Activated CD8-positive, alpha-beta memory T cell treated with anti-CD3 and anti-CD28 coated beads for 48 hours (primary cell): ENCODE data around the gene NSUN5.
A peak's percentile ranks its signal among the peaks of the same experiment; 100 is the strongest.
"Not testable (repeated sequence)": the region's sequence is repeated elsewhere in the genome, so short reads cannot be mapped to it uniquely, and the experiment has no call there.

ENCODE experiments used
- DNase-seq, 3 experiments: peaks; one replicate each; pipeline ENCODE4 v3.0.0-alpha.2; 2020; ENCODE audit warnings: low read depth in 2 of 3, low spot score in 2 of 3

Gene NSUN5

DNA sequence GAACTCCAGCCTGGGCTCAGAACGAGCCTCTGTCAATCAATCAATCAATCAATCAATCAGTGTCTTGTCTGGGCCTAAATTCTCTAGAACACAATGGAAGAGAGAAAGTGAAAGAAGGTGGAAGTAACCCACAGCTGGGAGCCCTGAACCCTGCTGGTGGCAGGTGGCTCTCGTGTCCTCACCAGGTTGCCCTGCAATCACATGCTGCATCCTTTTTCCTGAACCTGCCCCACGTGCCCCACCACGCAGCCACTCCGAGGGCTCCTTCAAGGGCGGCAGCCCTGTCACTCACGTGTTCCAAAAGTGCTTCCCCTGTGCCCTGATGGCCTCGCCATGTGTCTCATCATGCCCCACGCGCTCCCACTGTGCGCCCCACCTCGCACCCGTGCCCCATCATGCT lies 18.8 kb upstream of the NSUN5 start:
- not testable (repeated sequence) for DNase-seq

- DNase-seq = not testable (repeated sequence)
These were observed 16.8 kb upstream of the NSUN5 start for GRCh38 chr7:73325424-73325823.

GRCh38 chr7:73324081-73324845 lies 15.6 kb upstream of the NSUN5 start:
- DNase-seq = peak in 1 of 3 experiments; percentile 36

DNA sequence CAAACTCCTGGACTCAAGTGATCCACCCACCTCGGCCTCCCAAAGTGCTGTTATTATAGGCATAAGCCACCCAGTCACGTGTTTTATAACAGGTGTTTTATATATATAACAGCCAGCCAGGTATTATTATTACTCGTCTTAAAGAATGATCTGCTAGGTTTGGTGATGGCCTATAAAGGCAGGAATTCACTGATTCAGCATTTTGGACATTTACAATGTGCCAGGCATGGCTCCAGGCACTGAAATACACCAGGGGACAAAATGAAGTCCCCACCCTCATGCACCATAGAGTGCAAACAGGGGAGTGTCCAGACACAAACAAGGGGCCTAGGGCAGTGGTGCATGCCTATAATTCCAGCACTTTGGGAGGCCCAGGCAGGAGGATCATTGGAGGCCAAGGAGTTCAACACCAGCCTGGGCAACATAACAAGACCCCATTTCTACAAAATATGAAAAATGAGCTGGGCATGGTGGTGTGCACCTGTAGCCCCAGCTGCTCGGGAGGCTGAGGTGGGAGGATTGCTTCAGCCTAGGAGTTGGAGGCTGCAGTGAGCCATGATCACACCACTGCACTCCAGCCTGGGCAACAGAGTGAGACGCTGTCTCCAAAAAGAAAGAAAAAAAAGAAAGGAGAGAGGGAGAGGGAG lies 14.9 kb upstream of the NSUN5 start:
- not testable (repeated sequence) for DNase-seq

DNA sequence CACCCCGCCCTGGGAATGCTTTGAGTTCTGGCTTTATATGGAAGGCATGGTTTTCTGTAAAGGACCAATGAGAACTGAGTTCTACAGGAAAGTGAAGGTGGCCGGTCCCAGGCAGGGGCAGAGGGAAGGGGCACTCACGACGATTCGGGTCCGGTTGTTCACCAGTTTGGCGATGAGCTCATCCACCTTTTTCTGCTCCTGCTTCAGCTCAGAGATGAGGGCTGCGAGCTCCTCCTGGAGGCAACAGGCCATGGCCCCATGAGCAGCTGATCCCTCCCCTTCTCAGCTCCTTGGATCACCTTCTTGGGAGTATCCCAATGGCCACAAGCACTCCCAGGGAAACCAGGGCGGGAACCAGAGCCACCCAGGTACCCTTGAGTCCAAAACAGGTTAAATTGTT lies 11.4 kb upstream of the NSUN5 start:
- not testable (repeated sequence) for DNase-seq

DNA sequence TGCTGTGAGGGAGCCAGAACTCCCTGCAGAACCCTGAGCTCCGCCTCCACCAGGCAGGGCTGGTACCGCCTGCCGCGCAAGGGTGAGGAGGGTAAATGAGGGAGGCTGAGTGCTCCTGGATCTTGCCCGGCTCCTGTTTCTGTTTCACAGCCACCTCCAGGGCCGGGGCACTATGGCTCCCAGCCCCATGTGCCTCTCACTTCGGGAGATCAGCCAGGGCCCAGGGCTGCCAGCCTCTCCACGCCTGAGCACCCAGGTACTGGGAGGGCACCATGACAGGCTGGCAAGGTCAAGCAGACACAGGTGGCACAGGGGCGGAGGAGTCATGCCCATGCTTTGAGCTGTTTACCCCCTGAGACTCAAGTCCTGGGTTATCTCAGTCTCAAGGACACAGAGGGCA lies 10.9 kb upstream of the NSUN5 start:
- not testable (repeated sequence) for DNase-seq

- DNase-seq = not testable (repeated sequence)
These were observed 10.1 kb upstream of the NSUN5 start for GRCh38 chr7:73318656-73319204.

- DNase-seq = no peak
These were observed 7.9 kb upstream of the NSUN5 start for GRCh38 chr7:73316521-73316920.

DNA sequence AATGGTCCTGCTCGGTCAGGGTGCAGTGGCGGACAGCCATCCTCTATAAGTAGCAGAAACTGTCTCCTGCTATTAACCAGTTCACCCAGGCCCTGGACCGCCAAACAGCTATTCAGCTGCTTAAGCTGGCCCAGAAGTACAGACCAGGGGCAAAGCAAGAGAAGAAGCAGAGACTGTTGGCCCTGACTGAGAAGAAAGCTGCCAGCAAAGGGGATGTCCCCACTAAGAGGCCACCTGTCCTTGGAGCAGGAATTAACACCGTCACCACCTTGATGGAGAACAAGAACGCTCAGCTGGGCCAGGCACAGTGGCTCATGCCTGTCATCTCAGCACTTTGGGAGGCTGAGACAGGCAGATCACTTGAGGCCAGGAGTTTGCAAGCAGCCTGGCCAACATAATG lies 5.6 kb upstream of the NSUN5 start:
- DNase-seq = no peak

DNA sequence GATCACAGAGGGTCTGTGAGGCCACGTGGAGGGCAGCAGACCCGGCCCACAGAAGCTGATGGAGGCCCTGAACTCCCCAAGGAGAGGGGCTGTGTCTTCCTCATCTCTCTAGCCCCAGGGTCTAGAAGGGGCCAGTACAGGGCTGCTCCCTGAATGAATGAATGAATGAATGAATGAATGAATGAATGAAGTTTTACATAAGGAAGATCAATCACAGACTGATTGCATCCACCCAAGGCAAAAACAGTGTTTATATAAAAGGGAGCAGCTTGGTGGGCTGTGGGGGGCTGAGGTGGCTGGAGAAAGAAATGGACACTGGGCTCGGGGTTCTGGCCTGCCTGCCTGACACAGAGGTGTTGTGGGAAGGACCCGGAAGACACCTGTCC lies 4.9 kb upstream of the NSUN5 start:
- no peak for DNase-seq

DNA sequence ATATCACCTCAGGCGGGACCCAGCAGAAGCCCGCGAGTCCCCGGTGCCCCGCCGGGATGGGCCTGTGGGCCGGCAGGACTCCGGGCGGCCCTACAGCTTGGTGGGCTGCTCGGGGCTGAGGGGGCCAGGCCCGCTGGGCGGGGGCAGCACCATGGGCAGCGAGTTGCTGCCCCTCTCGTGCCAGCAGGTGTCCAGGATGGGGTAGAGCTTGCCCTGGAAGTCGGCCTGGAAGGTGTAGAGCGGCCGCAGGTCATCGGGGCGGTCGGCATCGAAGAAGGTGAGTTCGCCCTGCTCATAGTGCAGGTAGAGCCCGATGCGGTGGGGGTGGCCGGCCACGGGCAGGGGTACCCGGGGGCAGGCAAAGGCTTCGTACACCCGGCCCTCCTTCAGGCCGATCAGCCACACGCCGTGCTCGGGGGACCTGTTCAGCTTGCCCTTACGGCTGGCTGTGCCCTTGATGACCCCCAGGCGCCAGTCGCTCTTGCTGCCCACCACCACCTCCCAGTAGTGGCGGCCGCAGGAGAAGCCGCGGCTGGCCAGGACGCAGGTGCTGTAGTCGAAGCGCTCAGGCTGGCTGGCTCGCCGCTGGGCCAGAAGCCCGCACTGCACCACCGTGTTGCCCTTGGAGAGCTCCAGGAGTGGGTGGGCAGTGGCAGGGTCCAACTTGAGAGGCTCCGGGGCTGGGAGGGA lies 4.3 kb upstream of the NSUN5 start:
- no peak for DNase-seq

DNA sequence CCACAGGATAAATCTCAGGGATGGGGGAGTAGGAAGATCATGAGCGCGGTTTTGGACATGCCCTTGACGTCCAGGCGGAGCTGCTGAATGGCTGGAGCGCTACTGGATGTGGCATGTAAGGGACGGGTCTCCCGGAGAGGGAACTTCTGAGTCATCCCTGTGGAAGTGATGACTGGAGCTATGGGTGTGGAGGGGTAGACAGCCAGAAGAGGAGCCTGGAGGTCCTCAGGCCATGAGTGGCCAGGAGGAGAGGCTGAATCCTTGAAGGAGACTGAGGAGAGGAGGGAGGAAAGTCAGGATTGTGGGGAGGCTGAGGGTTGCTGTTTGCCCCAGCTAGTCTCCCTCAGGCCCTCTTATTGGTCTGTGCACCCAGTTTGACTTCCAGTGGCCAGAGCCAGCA lies 2.8 kb upstream of the NSUN5 start:
- DNase-seq = not testable (repeated sequence)

- DNase-seq = no peak
These were observed 457 bp downstream of the NSUN5 start for GRCh38 chr7:73308074-73308664.

GRCh38 chr7:73307436-73307835 lies 1.2 kb downstream of the NSUN5 start:
- no peak for DNase-seq

DNA sequence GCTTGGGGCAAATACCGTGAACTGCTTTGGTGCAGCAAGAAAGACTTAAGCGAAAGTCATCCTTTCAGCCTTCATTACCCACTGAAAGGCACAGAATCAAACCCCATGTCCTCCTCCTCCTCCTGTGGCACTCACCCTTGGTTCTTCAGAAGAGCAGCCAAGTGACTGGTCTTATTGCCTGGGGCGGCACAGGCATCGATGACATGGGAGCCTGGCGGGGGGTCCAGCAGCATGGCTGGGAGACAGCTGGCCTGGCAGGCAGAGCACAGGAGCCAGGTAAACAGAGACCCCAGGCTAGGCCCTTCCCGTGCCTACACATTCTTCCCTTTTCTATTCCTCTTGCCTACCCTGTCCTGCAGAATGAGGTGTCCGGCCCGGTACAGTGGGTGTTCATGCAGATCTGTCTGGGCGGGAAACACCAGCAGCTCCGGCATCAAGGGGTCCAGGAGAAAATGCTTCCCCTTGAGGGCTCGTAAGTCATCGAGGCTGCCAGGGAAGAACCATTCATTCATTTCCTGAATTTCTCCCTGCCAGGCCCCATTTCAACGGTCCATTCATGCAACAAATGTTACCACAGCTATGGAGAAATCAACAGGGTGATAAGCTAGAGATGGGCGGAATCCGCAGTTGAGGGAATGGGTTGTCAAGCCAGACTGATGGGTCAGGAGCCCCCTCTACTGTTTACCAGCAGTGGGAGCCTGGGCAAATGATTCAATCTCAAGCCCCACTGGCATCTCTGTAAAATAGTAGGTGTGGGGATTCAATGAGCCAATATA lies 3.8 kb downstream of the NSUN5 start:
- DNase-seq = not testable (repeated sequence)

GRCh38 chr7:73304071-73304470 lies 4.6 kb downstream of the NSUN5 start:
- no peak for DNase-seq

GRCh38 chr7:73303546-73303945 lies 5.1 kb downstream of the NSUN5 start:
- DNase-seq = no peak

GRCh38 chr7:73302846-73303245 lies 5.8 kb downstream of the NSUN5 start:
- DNase-seq = not testable (repeated sequence)

DNA sequence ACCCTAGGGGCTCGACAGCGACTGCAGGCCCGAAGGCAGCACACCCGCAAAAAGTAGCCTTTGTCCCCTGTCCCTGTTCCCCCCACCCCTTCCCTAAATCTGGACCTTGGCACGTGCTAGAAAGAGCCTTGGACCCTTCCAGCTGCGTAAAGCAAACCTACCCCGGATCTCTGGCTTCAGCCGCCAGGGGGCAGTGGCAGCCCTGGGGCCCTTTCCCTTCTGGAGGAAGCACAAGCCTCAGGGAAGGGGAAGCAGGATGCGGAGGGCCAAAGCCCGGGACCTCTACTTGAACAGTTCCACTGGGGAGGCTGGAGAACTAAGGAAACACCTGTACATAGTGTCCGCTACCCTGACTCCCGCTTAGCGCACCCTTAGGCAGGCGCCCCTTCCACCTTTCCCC lies 7.5 kb downstream of the NSUN5 start:
- not testable (repeated sequence) for DNase-seq

- DNase-seq = not testable (repeated sequence)
These were observed 8.8 kb downstream of the NSUN5 start for GRCh38 chr7:73299812-73300211.

DNA sequence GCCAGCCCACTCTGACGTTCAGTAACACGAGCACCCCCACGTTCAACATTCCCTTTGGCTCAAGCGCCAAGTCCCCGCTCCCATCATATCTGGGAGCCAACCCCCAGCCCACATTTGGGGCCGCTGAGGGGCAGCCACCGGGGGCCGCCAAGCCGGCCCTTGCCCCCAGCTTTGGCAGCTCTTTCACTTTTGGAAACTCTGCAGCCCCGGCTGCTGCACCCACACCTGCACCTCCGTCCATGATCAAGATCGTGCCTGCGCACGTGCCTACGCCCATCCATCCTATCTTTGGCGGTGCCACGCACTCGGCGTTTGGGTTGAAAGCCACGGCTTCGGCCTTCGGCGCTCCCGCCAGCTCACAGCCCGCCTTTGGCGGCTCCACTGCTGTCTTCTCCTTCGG lies 10.9 kb downstream of the NSUN5 start:
- DNase-seq = not testable (repeated sequence)
